Uterus (tissue), 2 donors: ENCODE results near the gene C18orf63.

Experiments used
- CTCF ChIP-seq, 4 experiments: fragments of 200-600 bp in 2 of 4; fragments of 450-650 bp in 2 of 4; sonication (generic) in 2 of 4; IDR thresholded peaks; one replicate each; pipeline ENCODE4 v1.5.1; 2016 to 2019; ENCODE audit warnings: antibody characterized with exemption in 4 of 4, mild to moderate bottlenecking in 2 of 4, moderate library complexity in 1 of 4
- POLR2A ChIP-seq, 2 donors: fragments of 450-650 bp; IDR thresholded peaks; one replicate each; pipeline ENCODE4 v1.6.1; 2016; ENCODE audit warnings: antibody characterized with exemption in 2 of 2, mild to moderate bottlenecking in 1 of 2, moderate library complexity in 1 of 2

- TF ChIP-seq CTCF (IDR thresholded peaks at IDR 0.05) (no peak), POLR2A (IDR thresholded peaks at IDR 0.05) (no peak)
Measured at GRCh38 chr18:74337155-74337911, 21.7 kb downstream of the C18orf63 start.
